ENCODE measurements around the gene ZBTB3. TPM values are rescaled to one million over a fixed set of nuclear protein-coding genes. Genes with fewer than 3 reads are reported as not detected.

ZBTB3 gene
- total RNA-seq, 4 donors from 2014 or later, result 8.4 to 20.9 (median 14.0) TPM

GRCh38 chr11:62716206-62716605, 37.8 kb downstream of the ZBTB3 start:
- WGBS, 2 donors (ENCODE audit: low coverage in 1 of 2), result 79 to 91% methylated on average over 5 of the region's 5 CpGs

GRCh38 chr11:62715150-62716130, 38.5 kb downstream of the ZBTB3 start:
- H3K9me3 ChIP-seq, result no peaks in the 10 kb centered on the region
- no peaks in the 10 kb centered on the region for H3K27me3 ChIP-seq
- H3K36me3 ChIP-seq, result peaks cover 0 to 73% (median 30%) of the 10 kb centered on the region in 4 donors
- H3K4me3 ChIP-seq, result no peak overlapping the region
- intact Hi-C loops (cut with DNase I; ENCODE audit: low total_unique reads) (no loop called here), in situ Hi-C loops (cut with MboI; ENCODE audit: low pct_ligation_motif_present in 1 of 4, low pct_unique_long_range_greater_than_20kb in 1 of 4, low sequenced_read_pairs in 3 of 4) (no loop called here)
- peaks cover 0 to 27% (median 7%) of the 10 kb centered on the region in 4 donors for H3K4me1 ChIP-seq
- DNase-seq, result no peak
- TF ChIP-seq EP300 (IDR thresholded peaks at IDR 0.05; ENCODE audit: low read depth) (no peak), POLR2AphosphoS5 (IDR thresholded peaks at IDR 0.05) (no peak)
- 87 to 90% methylated on average over 13 to 24 of the region's 24 CpGs for WGBS, 2 donors (ENCODE audit: low coverage in 1 of 2)
- H3K27ac ChIP-seq, result no peak overlapping the region

More at GRCh38 chr11:62716206-62716605, 37.8 kb downstream of the ZBTB3 start:
- TF ChIP-seq, protein P1, sequence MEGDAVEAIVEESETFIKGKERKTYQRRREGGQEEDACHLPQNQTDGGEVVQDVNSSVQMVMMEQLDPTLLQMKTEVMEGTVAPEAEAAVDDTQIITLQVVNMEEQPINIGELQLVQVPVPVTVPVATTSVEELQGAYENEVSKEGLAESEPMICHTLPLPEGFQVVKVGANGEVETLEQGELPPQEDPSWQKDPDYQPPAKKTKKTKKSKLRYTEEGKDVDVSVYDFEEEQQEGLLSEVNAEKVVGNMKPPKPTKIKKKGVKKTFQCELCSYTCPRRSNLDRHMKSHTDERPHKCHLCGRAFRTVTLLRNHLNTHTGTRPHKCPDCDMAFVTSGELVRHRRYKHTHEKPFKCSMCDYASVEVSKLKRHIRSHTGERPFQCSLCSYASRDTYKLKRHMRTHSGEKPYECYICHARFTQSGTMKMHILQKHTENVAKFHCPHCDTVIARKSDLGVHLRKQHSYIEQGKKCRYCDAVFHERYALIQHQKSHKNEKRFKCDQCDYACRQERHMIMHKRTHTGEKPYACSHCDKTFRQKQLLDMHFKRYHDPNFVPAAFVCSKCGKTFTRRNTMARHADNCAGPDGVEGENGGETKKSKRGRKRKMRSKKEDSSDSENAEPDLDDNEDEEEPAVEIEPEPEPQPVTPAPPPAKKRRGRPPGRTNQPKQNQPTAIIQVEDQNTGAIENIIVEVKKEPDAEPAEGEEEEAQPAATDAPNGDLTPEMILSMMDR (IDR thresholded peaks at IDR 0.05), result no peak
- no peak for TF ChIP-seq POLR2AphosphoS5 (IDR thresholded peaks at IDR 0.05)
- TF ChIP-seq POLR2A (IDR thresholded peaks at IDR 0.05), result no peak
- TF ChIP-seq EP300 (IDR thresholded peaks at IDR 0.05; ENCODE audit: low read depth), result no peak
- in situ Hi-C loops (cut with MboI; ENCODE audit: low pct_ligation_motif_present in 1 of 4, low pct_unique_long_range_greater_than_20kb in 1 of 4, low sequenced_read_pairs in 3 of 4), result no loop called here
- Histone ChIP-seq H3K36me3 (peaks cover 0 to 77% (median 34%) of the 10 kb centered on the region in 4 donors), H3K27ac (no peak overlapping the region), H3K4me3 (no peak overlapping the region), H3K27me3 (no peaks in the 10 kb centered on the region), H3K9me3 (no peaks in the 10 kb centered on the region), H3K4me1 (peaks cover 0 to 23% (median 5%) of the 10 kb centered on the region in 4 donors)
- intact Hi-C loops (cut with DNase I; ENCODE audit: low total_unique reads), result no loop called here
- no peak for DNase-seq

GRCh38 chr11:62713343-62713742, 40.6 kb downstream of the ZBTB3 start:
- DNase-seq, result peak; percentile 56
- no peak overlapping the region for H3K4me3 ChIP-seq
- H3K27me3 ChIP-seq, result no peaks in the 10 kb centered on the region
- TF ChIP-seq, protein P1 (IDR thresholded peaks at IDR 0.05), result peak in 1 of 5 experiments; percentile 16
- no peak for TF ChIP-seq POLR2A (IDR thresholded peaks at IDR 0.05)
- peaks cover 13 to 42% (median 21%) of the 10 kb centered on the region in 4 donors for H3K4me1 ChIP-seq
- H3K27ac ChIP-seq, result peak overlapping the region; percentile 62 to 68 (median 66)
- in situ Hi-C loops (cut with MboI; ENCODE audit: low pct_ligation_motif_present in 1 of 4, low pct_unique_long_range_greater_than_20kb in 1 of 4, low sequenced_read_pairs in 3 of 4) (no loop called here), intact Hi-C loops (cut with DNase I; ENCODE audit: low total_unique reads) (no loop called here)
- H3K36me3 ChIP-seq, result peaks cover 0 to 54% (median 13%) of the 10 kb centered on the region in 4 donors
- H3K9me3 ChIP-seq, result no peaks in the 10 kb centered on the region
- WGBS, 2 donors (ENCODE audit: low coverage in 1 of 2), result 13 to 54% methylated on average over 1 to 2 of the region's 2 CpGs

GRCh38 chr11:62712861-62713260, 41.1 kb downstream of the ZBTB3 start:
- H3K27me3 ChIP-seq, result no peaks in the 10 kb centered on the region
- DNase-seq, result no peak
- TF ChIP-seq POLR2AphosphoS5 (IDR thresholded peaks at IDR 0.05) (no peak), EP300 (IDR thresholded peaks at IDR 0.05; ENCODE audit: low read depth) (no peak), POLR2A (IDR thresholded peaks at IDR 0.05) (no peak)
- TF ChIP-seq, protein P1 (IDR thresholded peaks at IDR 0.05), result no peak
- H3K36me3 ChIP-seq, result peaks cover 0 to 53% (median 11%) of the 10 kb centered on the region in 4 donors
- H3K9me3 ChIP-seq, result no peaks in the 10 kb centered on the region
- H3K4me3 ChIP-seq, result no peak overlapping the region
- intact Hi-C loops (cut with DNase I; ENCODE audit: low total_unique reads), result no loop called here
- peak overlapping the region; percentile 62 to 68 (median 66) for H3K27ac ChIP-seq
- peaks cover 14 to 46% (median 22%) of the 10 kb centered on the region in 4 donors for H3K4me1 ChIP-seq
- 26 to 39% methylated on average over 3 of the region's 3 CpGs for WGBS, 2 donors (ENCODE audit: low coverage in 1 of 2)
- in situ Hi-C loops (cut with MboI; ENCODE audit: low pct_ligation_motif_present in 1 of 4, low pct_unique_long_range_greater_than_20kb in 1 of 4, low sequenced_read_pairs in 3 of 4), result no loop called here
